HG02759 (cell line): Measurements from ENCODE around the gene MEIS3.

Source experiments
- ATAC-seq: cut with Tn5 transposase; IDR thresholded peaks from one replicate; pipeline ENCODE4 v1.9.1; 2021; ENCODE audit warnings: mild to moderate bottlenecking, moderate library complexity; ENCODE audit not compliant: unreplicated experiment

The MEIS3 gene

DNA sequence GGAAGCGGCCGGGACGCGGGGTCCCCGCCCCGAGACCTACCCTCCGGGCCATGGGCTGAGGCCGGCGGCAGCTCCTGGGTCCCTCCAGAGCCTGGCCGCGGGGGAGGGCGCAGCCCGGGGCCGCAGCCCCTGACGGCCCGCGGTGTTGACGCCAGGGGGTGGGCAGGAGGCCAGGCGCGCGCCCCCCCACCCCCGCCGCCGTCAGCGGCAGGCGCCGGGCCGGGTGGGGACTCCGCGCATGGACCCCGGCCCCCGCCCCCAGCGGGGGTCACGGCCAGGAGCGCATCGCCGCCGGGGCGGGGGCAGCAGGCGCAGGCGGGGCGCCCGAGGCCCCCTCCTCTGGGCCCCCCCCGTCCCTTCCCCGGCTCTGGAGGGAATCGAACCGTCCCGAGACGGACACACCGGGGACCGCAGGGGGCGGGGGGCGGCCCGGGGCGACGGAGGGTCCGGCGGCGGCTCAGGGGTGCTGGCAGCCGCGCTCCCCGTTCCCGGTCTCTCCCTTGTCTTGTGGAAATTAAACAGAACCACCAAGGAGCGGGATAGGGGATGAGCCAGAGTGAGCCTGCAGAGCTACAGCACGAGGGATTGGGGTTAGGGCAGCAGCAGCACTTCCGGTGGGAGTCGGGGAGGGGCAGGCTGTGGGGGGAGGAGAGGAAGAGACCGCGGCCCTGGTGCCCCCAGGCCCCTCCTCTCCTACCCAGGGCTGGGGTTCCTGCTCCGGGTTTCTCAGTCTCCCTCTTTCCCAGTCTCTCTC lies at the start of gene MEIS3:
Gene MEIS3, minus strand, starts transcription at position 498 of the 754 bp plus-strand sequence. Its CDS starts 446 bp downstream, at position 52.
- ATAC-seq = no peak

DNA sequence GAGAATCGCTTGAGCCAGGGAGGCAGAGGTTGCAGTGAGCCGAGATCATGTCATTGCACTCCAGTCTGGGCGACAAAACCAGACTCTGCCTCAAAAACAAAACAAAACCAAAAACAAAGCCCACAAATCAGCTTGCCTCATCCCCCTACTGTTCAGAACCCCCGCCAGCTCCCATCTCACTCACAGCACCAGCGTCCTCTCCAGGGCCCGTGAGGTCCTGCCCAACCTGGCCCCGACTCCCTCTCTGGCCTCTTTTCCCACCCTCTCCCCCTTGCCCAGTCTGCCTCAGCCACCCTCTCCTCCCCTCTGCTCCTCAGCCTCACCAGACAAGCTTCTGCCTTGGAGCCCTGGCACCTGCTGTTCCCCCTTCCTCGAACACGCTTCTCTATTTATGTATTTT lies 48.6 kb upstream of the MEIS3 start:
- no peak for ATAC-seq

DNA sequence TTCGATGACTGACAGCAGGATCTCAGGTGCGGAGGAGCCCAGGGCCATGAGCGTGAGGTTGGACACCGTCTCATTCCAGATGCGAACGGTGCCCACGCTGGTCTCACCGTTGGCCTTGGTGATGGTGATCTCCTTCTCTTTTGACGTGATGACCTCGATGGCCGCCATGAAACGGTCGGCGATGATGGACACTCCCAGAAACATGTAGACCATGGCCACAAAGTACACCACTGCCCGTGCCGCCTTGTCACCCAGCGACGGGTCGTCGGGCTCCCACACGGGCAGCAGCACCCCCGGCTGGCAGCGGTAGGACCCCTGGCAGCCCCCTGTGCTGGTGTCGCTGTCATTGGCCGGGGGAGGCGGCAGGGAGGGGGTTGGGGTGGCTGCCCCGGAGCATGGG lies 46.6 kb upstream of the MEIS3 start:
- ATAC-seq = no peak

DNA sequence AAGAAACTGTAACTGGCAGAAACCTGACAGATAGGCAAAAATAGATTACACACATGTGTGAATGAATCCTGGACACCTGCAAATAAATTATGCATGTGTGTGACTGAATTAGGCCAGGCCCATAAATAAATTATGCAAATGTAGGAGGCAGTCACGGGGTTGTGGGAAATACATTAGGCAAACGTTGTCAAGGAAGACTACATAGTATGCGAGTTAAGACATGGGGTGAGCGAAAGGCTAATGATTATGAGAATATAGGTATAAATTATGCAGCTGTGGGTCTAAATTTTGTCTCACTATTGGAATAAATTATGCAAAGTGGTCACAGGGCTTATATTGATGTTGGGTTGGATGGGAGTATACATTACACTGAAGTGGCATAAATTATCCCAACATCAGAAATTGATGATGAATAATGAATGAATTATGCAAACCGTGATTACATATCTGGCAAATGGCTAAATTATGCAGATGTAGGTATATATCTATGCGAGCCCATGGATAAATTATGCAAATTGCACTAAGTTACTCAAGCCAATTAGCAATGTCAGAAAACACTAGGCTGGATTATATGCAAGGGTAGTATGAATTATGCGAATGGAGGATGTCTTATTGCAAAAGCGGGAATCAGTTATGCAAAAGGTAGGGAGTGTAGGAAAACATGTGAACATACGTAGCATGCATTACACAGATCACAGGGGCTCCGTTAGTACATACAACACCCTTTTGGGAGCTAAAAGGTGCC lies 45.5 kb upstream of the MEIS3 start:
- ATAC-seq = no peak

DNA sequence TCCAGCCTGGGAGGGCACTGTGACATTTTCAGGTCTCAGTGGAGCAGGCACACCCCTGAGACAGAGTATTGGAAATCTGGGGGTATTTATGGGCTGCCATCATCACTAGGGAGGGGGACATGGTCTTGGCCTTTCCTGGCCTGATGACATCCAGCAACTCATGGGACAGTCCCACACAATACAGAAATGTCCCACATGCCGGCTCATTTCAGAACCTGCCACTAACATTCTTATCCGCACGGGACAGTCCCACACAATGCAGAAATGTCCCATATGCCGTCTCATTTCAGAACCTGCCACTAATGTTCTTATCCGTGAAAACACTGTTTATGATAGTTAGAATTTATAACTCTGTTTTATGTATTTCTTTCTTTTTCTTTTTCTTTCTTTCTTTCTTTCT lies 42.5 kb upstream of the MEIS3 start:
- ATAC-seq = no peak

DNA sequence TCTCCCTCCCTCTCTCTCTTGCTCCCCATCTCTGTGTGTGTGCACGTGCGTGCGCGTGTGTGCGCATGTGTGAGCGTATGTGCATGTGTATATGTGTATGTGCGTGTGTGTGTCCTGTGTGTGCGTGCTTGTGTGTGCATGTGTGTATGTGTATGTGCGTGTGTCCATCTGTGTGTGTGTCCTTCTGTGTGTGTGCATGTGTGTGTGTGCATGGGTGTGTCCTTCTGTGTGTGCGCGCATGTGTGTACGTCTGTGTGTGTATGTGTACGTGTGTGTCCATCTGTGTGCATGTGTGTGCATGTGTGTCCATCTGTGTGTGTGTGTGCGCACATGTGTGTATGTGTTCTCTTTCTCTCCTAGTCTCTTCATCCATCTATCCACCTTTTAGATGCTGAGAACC lies 40.1 kb upstream of the MEIS3 start:
- no peak for ATAC-seq

DNA sequence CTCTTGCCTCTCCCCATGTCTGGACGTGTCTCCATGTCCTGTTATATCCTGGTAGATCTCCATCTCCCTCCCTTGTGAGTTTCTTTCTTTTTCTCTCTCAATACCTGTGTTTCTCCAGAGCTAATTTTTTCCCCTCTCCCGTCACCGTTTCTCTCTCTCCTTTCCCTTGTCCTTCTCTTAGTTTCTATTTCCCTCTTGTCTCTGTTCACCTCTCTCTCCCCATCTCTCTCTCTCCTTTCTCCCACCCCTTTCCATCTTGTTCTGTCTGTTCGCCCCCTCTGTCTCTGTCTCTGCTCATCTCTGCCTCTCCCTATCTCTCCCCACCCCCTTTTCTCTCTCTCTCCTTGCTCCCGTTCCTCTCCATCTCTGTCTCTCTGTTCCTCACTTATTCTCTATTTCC lies 39.3 kb upstream of the MEIS3 start:
- no peak for ATAC-seq

DNA sequence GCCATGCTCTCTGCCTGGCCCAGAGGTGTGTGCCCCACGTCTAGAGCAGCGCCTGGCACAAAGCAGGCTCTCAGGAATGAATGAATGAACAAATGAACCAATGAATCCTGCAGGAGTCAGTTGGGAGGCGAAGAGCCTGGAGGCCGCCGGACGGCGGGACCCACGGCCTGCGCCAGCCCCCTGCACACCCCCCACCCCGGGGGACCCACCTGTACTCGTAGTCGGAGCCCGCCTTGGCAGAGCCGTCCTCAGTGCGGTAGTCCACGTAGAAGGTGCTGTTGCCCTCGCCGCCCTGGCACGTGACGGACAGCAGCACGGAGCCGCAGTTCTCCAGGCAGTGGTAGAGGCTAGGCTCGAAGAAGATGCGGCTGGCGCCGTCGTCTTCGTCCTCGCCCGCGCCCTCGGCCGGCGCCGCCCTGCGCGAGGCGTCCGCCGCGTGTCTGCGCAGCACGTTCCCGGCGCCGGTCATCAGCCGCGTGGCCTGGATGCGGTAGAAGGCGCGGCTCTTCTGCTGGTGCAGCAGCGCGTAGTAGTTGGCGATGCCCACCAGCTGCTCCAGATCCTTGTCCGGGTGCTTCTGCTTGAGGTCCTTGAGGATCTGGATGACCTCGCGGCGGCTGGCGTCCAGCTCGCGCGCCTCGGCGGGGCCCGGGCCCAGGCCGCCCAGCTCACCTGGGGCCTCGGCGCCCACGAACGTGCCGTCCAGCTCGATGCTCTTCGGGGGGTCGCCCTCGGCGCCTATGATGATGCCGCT lies 37.6 kb upstream of the MEIS3 start:
- ATAC-seq = no peak

DNA sequence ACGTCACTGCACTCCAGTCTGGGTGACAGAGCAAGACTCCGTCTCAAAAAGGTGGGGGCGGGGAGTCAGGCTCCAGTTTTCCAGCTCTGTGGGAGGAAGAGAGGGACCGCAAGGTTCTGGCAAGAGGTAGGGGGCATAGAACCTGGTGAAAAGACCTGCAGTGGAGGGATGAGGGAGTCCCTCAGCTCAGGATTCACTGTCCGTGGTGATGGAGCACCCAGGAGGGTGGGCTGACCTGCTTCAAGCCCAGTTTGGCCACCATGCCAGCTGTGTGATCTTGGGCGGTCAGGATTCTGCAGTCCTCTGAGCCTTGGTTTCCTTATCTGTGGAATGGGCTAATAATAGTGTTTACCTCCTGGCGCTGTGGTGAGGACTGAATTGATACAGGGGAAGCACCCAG lies 31.2 kb upstream of the MEIS3 start:
- ATAC-seq = no peak

DNA sequence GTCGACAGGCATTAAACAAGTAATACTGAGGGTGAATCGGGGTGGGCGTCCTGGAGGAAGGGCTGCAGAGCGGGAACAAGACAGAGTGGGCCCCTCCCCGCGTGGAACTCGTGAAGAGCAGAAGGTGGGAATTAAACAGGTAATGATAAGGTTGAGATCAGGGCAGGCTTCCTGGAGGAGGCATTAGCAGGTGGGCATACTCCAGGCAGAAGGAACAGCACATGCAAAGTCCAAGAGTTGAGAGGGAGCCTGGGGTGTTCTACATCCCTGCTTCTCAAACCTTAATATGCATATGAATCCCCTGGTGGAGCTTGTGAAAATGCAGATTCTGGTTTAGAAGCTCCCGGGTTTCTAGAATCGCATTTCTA lies 29.0 kb upstream of the MEIS3 start:
- no peak for ATAC-seq

DNA sequence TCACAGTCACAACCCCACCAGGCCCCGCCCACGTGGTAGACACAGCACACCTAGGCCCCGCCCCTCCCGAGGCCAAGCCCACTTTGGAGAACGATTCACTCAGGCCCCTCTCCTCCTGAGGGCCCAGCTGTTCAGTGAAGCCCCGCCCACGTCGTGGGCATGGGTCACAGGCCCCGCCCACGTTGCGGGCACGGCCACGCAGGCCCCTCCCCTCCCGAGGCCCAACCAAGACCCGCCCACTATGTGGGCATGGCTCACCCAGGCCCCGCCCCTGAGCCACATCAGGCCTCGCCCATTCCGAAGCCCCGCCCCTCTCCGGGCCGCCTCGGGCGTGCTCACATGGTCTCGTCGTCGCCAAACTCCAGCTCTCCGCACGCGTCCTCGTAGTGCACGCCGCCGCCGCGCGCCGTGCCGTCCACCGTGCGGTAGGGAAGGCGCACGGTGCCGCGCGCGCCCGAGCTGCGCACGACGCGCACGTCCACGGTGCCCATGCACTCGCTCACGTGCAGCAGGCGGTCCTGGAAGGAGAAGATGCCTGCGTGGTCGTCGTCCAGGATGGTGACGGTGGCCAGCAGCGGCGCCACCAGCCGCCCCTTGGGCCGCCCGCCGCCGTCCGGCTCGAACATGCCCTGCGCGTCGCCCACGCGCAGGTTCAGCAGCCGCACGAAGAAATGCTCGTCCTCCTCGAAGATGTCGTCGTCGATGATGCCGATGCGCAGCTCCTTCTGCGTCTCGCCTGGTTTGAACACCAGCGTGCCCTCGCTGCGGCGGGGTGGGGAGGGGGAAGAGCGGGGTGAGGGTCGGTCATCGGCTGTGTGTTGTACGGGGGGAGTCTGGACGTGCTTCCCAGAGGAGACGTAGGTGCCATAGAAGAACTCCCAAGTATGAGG lies 28.4 kb upstream of the MEIS3 start:
- ATAC-seq = no peak

DNA sequence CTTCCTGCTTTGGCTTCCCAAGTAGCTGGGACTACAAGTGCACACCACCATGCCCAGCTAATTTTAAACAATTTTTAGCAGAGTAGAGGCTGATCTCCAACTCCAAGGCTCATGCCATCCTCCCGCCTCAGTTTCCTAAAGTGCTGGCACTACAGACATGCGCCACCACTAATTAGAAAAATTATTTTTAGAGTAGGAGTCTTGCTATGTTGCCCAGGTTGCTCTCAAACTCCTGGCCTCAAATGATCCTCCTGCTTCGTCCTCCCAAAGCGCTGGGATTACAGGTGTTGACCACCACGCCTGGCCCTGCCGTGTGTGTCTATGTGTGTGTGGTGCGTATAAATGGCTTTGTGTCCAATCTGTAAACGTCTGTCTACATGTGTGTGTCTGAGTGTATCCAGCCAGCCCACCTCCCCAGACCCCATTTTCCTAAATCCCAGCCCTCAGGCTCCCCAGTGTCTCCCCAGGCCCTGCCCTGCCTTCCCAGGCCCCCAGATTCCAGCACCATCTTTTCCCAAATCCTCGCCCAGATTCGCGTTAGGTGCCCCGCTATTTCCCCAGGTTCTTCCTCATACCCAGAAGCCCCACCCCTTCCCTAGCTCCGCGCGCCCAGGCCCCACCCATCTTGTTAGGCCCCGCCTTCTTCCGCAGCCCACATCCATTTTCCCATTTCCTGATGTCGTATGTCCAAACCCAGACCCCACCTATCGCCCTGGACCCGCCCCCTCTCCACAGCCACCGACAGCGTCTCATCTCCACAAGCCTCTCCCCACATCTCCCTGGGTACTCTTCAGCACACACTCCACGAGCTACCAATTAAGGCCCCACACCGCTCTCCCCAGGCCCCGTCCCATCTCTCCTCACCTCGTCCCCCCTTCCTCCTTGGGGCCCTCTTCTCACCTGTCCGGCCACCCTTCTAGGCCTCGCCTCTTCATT lies 27.5 kb upstream of the MEIS3 start:
- no peak for ATAC-seq

DNA sequence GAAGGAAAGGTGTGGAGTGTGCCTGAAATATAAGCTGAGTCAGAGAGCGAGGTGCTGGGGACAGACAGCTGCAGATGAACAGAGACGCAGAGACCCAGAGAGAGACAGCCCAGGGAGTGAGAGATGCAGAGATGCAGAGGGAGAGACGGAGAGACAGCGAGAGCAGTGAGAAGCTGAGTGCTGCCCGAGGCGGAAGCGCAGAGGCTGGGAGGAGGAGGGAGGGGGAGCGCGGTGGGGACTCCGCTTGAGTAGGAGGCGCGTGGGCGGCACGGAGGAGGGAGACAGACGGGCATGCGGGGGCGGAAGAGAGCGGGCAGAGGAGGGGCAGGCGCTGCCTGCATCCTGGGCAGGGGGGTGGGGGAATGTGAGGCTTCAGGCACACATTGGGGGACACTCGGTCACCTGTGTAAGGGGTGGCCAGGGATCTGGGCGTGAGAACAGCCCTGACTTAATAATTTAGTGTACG lies 26.6 kb upstream of the MEIS3 start:
- ATAC-seq = no peak

DNA sequence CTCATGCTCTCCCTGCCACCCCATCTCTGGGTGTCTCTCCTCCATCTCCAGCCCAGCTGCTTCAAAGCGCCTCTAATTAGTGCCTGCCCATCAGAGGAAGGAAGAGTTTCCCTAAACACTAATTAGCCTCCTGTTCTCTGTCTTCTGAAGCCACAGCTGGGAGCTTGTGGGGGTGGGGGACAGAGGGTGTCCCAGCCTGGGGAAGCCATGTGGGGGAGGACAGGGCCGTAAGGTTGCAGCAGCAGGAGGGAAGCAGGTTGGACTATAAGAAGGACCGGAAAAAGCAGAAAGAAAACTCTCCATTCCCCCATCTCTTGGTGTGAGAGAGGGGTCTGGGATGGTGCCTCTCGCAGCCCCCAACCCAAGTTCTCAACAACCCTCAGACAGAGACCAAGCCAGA lies 26.2 kb upstream of the MEIS3 start:
- ATAC-seq = no peak

DNA sequence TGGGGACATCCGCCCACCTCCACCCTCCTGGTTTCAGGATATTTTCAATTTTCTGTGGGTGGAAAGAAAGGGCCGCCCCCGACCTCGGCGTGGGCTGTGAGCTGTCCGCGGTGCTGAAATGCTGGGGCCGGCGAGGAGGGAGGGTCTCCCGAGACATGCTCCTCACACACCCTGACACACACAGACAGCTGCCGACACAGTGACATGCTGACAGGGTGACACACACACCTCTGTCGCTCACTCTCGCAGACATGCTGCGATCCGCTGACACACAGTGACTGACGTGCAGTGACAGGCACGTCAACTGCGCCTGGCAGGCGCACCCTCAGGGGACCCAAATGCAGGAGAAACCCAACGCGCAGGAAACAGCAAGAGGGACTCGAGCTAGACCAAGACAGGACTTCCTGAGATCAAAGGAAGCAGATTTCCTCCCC lies 25.1 kb upstream of the MEIS3 start:
- ATAC-seq = no peak

DNA sequence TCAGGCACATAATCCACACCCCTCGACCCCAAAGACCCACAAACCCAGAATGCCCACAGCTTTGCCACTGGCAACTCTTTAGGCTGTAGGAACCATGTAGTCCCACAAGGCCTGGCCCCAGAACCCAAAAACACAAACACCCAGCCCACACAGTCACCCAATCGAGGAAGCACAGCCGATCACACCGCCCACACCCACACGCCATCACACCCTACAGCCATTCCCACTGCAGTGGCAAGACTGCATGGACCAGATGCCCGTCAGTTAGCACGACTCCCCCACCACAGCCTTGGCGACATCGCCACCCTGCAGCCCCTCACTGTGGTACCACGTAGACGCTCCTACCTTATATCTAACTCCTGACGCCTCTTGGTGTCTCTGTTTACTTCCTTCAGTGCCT lies 24.0 kb upstream of the MEIS3 start:
- no peak for ATAC-seq

DNA sequence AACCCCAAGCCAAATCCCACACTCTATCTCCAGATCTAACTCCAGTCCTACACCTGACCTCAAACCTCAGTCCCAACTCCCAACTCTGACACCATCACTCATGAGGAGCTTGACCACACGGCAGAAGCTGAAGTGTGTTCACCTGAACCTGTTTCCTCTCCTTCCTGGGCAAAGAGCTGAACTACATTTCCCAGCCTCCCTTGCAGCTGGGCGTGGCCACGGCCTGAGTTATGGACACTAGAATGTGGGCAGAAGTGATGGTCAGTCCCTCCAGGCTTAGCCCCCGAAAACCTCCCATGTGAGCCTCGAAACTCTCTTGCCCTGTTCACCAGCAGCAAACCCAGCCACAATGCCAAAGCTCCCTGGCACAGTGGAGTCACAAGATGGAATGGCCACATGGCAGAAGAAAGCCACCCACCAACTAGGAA lies 19.5 kb upstream of the MEIS3 start:
- ATAC-seq = no peak

DNA sequence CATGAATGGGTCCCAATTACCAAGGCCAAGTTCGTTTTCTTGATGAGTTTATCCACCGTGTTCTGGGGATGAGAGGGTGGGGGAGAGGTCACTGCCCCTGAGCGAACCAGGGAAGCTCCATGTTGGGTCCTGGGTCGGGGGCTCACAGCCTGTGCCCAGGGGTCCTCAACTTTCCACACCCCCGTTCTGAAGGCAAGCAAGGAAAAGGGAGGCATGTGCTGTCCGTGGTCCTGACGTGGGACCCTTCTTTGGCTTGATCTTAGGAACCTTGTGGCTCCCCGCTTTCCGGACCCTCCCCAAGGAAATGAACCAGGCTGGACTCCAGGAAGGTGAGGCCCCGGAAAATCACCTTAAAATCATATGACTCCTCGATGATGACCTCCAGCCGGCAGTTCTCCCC lies 18.2 kb upstream of the MEIS3 start:
- no peak for ATAC-seq

DNA sequence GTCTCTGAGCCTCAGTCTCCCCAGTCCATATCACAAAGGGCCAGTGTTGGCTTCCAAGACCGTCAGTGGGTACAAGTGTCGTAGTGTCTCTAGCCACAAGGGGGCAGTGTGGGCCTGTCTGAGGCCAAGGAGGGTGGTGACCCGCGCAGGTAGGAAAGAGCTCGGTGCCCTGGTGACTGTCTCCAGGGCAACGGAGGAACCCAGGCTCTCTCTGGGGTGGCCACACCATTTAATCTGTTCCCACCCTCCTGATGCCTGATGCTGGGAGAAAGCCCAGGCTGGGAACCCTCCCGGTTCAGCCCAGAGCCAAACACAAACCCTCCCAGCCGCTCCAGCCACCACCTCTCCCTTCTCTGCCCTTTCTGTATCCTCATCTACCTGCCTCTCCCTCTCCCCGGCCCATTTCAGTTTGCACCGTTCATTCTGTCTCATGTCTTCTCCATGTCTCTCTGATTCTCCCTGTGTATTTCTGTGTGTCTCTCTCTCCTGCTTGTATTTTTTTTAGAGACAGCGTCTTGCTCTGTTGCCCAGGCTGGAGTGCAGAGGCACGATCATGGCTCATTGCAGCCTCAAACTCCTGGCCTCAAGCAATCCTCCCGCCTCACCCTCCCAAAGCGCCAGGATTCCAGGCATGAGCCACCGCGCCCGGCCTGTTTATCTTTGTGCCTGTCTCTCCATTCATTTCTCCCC lies 17.5 kb upstream of the MEIS3 start:
- ATAC-seq = no peak
